H9 (cell line): Measurements from ENCODE around the gene SOX4. TPM values are rescaled to one million over a fixed set of nuclear protein-coding genes. Genes with fewer than 3 reads are reported as not detected.

ENCODE experiments used
- DNase-seq: peaks from one replicate; pipeline ENCODE4 v3.0.0-alpha.2; 2017
- H2AFZ ChIP-seq: one replicate; pipeline ENCODE4 v1.6.1; 2013; ENCODE audit warnings: mild to moderate bottlenecking, low read length, control low read depth, moderate library complexity
- H2AK5ac ChIP-seq: 2 replicates; pipeline ENCODE4 v1.6.1; 2013; ENCODE audit warnings: low read length, control low read depth, mixed read lengths; ENCODE audit not compliant: insufficient read length
- H2BK120ac ChIP-seq: one replicate; pipeline ENCODE4 v1.6.1; 2013; ENCODE audit warnings: low read depth, mild to moderate bottlenecking, low read length, control low read depth, inconsistent platforms; ENCODE audit not compliant: poor library complexity, severe bottlenecking
- H2BK12ac ChIP-seq: 2 replicates; pipeline ENCODE4 v1.6.1; 2013; ENCODE audit warnings: low read length, control low read depth, mixed read lengths, low read depth; ENCODE audit not compliant: insufficient read length
- H2BK15ac ChIP-seq: 2 replicates; pipeline ENCODE4 v1.6.1; 2013; ENCODE audit warnings: low read depth, low read length, control low read depth
- H2BK20ac ChIP-seq: one replicate; pipeline ENCODE4 v1.6.1; 2013; ENCODE audit warnings: low read depth, mild to moderate bottlenecking, low read length, control low read depth, inconsistent platforms; ENCODE audit not compliant: poor library complexity, severe bottlenecking
- H2BK5ac ChIP-seq: 2 replicates; pipeline ENCODE4 v1.6.1; 2013; ENCODE audit warnings: low read length, control low read depth, mixed read lengths; ENCODE audit not compliant: insufficient read length
- H3K14ac ChIP-seq: 2 replicates; pipeline ENCODE4 v1.6.1; 2013; ENCODE audit warnings: low read length, control low read depth; ENCODE audit not compliant: insufficient read depth
- H3K18ac ChIP-seq: 2 replicates; pipeline ENCODE4 v1.6.1; 2013; ENCODE audit warnings: low read depth, mild to moderate bottlenecking, mixed read lengths, low read length, control low read depth; ENCODE audit not compliant: insufficient read length
- H3K23ac ChIP-seq: 2 replicates; pipeline ENCODE4 v1.6.1; 2013; ENCODE audit warnings: low read length, control low read depth, mixed read lengths, low read depth; ENCODE audit not compliant: insufficient read length
- H3K23me2 ChIP-seq: 2 replicates; pipeline ENCODE4 v1.6.1; 2013; ENCODE audit warnings: low read depth, mild to moderate bottlenecking, mixed read lengths, low read length, control low read depth; ENCODE audit not compliant: insufficient read length, poor library complexity, severe bottlenecking
- H3K27ac ChIP-seq: 2 replicates; pipeline ENCODE4 v1.5.1; 2013; ENCODE audit warnings: low read length, control low read depth, mixed read lengths, low read depth; ENCODE audit not compliant: insufficient read length
- H3K27me3 ChIP-seq: 2 replicates; pipeline ENCODE4 v1.6.1; 2013; ENCODE audit warnings: low read length, control low read depth, inconsistent platforms; ENCODE audit not compliant: insufficient read depth
- H3K4ac ChIP-seq: 2 replicates; pipeline ENCODE4 v1.6.1; 2013; ENCODE audit warnings: low read depth, mild to moderate bottlenecking, control low read depth, inconsistent platforms, low read length, moderate library complexity
- H3K4me1 ChIP-seq: 2 replicates; pipeline ENCODE4 v1.6.1; 2013; ENCODE audit warnings: low read length, control low read depth, inconsistent platforms; ENCODE audit not compliant: insufficient read depth
- H3K4me2 ChIP-seq: 2 replicates; pipeline ENCODE4 v1.6.1; 2013; ENCODE audit warnings: low read length, control low read depth, mixed read lengths; ENCODE audit not compliant: insufficient read length, insufficient read depth
- H3K56ac ChIP-seq: 2 replicates; pipeline ENCODE4 v1.6.1; 2013; ENCODE audit warnings: low read depth, mild to moderate bottlenecking, mixed read lengths, low read length, control low read depth; ENCODE audit not compliant: insufficient read length
- H3K79me1 ChIP-seq: 2 replicates; pipeline ENCODE4 v1.6.1; 2013; ENCODE audit warnings: low read depth, mild to moderate bottlenecking, moderate library complexity, low read length, control low read depth, inconsistent platforms; ENCODE audit not compliant: insufficient read depth, poor library complexity, severe bottlenecking
- H3K79me2 ChIP-seq: 2 replicates; pipeline ENCODE4 v1.6.1; 2013; ENCODE audit warnings: low read length, control low read depth, inconsistent platforms; ENCODE audit not compliant: insufficient read depth
- H3K9ac ChIP-seq: 2 replicates; pipeline ENCODE4 v1.6.1; 2013; ENCODE audit warnings: low read length, control low read depth, mixed read lengths; ENCODE audit not compliant: insufficient read length; ENCODE audit errors: extremely low read depth
- H3K9me3 ChIP-seq: one replicate; pipeline ENCODE4 v1.6.1; 2013; ENCODE audit warnings: low read depth, low read length, inconsistent platforms; ENCODE audit not compliant: control insufficient read depth
- H3T11ph ChIP-seq: one replicate; pipeline ENCODE4 v1.6.1; 2013; ENCODE audit warnings: mild to moderate bottlenecking, low read length, control low read depth, inconsistent platforms
- H4K20me1 ChIP-seq: one replicate; pipeline ENCODE4 v1.6.1; 2013; ENCODE audit not compliant: control insufficient read depth, insufficient read length, insufficient read depth
- H4K5ac ChIP-seq: 2 replicates; pipeline ENCODE4 v1.6.1; 2013; ENCODE audit warnings: low read depth, mild to moderate bottlenecking, mixed read lengths, low read length, control low read depth; ENCODE audit not compliant: insufficient read length
- H4K8ac ChIP-seq: replicated peaks from 2 replicates; pipeline ENCODE4 v1.6.1; 2013; ENCODE audit warnings: low read length, control low read depth, mixed read lengths, low read depth; ENCODE audit not compliant: insufficient read length
- H4K91ac ChIP-seq: 2 replicates; pipeline ENCODE4 v1.6.1; 2013; ENCODE audit warnings: low read depth, mild to moderate bottlenecking, moderate library complexity, mixed read lengths, low read length, control low read depth; ENCODE audit not compliant: insufficient read length
- H3K27ac Mint-ChIP-seq, 3 experiments: 2 replicates in 2 of 3; 3 replicates in 1 of 3; pipeline ENCODE4 v1.8.0; 2020 to 2021; ENCODE audit warnings: mixed read lengths in 3 of 3, mild to moderate bottlenecking in 1 of 3, moderate library complexity in 1 of 3
- H3K27me3 Mint-ChIP-seq: 2 replicates; pipeline ENCODE4 v1.8.0; 2021; ENCODE audit warnings: low read depth, mild to moderate bottlenecking, moderate library complexity, mixed read lengths
- H3K36me3 Mint-ChIP-seq, 3 experiments: 2 replicates in 2 of 3; 3 replicates in 1 of 3; pipeline ENCODE4 v1.8.0; 2020 to 2021; ENCODE audit warnings: low read depth in 3 of 3, mixed read lengths in 3 of 3; ENCODE audit not compliant: insufficient read depth in 1 of 3
- H3K4me1 Mint-ChIP-seq, 2 experiments: 2 replicates each; pipeline ENCODE4 v1.8.0; 2020; ENCODE audit warnings: mixed read lengths in 2 of 2
- H3K4me3 Mint-ChIP-seq, 2 experiments: 2 replicates in 1 of 2; 3 replicates in 1 of 2; pipeline ENCODE4 v1.8.0; 2020 to 2021; ENCODE audit warnings: mild to moderate bottlenecking in 2 of 2, mixed read lengths in 2 of 2, moderate library complexity in 1 of 2
- H3K9me3 Mint-ChIP-seq, 2 experiments: 2 replicates in 1 of 2; 3 replicates in 1 of 2; pipeline ENCODE4 v1.8.0; 2020; ENCODE audit warnings: mild to moderate bottlenecking in 2 of 2, mixed read lengths in 2 of 2, moderate library complexity in 1 of 2
- CTCF ChIP-seq: fragments of 200-600 bp; sonication (generic); conservative IDR thresholded peaks from 3 replicates; pipeline ENCODE4 v1.8.0; 2021; ENCODE audit warnings: antibody characterized with exemption, mild to moderate bottlenecking
- WGBS: extraction: QIAGEN DNeasy Blood & Tissue Kit; methylation state at CpG from one replicate; pipeline ENCODE4 v1.1.7; 2013; ENCODE audit warnings: missing lambda C conversion rate, low lambda C conversion rate, mixed read lengths; ENCODE audit not compliant: insufficient read length; ENCODE audit errors: extremely low coverage; 5-methylcytosine and 5-hydroxymethylcytosine counted together
- total RNA-seq: library from RNA; stranded (reverse); gene quantifications from 2 replicates; pipeline ENCODE4 v1.2.1, GENCODE V29; 2021

SOX4 gene
- total RNA-seq, 1 experiment from 2014 or later: 108 TPM

- Histone ChIP-seq H3T11ph (no peak overlapping the region), H4K5ac (no peak overlapping the region), H4K8ac (no peak overlapping the region), H3K4me1 (no peaks in the 10 kb centered on the region), H3K79me2 (no peaks in the 10 kb centered on the region), H2AFZ (no peak overlapping the region), H3K56ac (no peak overlapping the region), H3K4ac (no peak overlapping the region), H3K9me3 (no peaks in the 10 kb centered on the region), H4K20me1 (no peaks in the 10 kb centered on the region), H2BK120ac (no peak overlapping the region), H3K18ac (no peak overlapping the region), H4K91ac (no peak overlapping the region), H2AK5ac (no peak overlapping the region), H3K79me1 (no peaks in the 10 kb centered on the region), H2BK12ac (no peak overlapping the region), H2BK5ac (no peak overlapping the region), H2BK20ac (no peak overlapping the region), H3K27ac (no peak overlapping the region), H3K27me3 (no peaks in the 10 kb centered on the region), H3K4me2 (no peak overlapping the region), H3K9ac (no peak overlapping the region), H3K23ac (no peak overlapping the region), H2BK15ac (no peak overlapping the region), H3K14ac (no peak overlapping the region), H3K23me2 (no peaks in the 10 kb centered on the region)
- no peak for DNase-seq
- peaks cover 0 to 2% of the 10 kb centered on the region in 2 experiments; a peak in 1 of 4 replicates for H3K4me1 Mint-ChIP-seq
- no peaks in the 10 kb centered on the region; a peak in 2 of 5 replicates for H3K9me3 Mint-ChIP-seq
- H3K36me3 Mint-ChIP-seq: no peaks in the 10 kb centered on the region; a peak in 1 of 7 replicates
- no peaks in the 10 kb centered on the region for H3K27me3 Mint-ChIP-seq
- no CpG with 5 or more reads among the region's 3 CpGs for WGBS
- no peak overlapping the region for H3K4me3 Mint-ChIP-seq
- no peak for TF ChIP-seq CTCF
- H3K27ac Mint-ChIP-seq: no peak overlapping the region
Observed at GRCh38 chr6:21559238-21559637, 34.3 kb upstream of the SOX4 start.
